A549 treated with DMSO at 1 μM for 4 hours (cell line): ENCODE results near the gene TSPAN31. TPM values are rescaled to one million over a fixed set of nuclear protein-coding genes. Genes with fewer than 3 reads are reported as not detected.

Source experiments
- total RNA-seq: library from RNA; stranded (reverse); fragments of 200-300 nt; extraction: Qiagen RNA extraction; gene quantifications from 5 replicates; pipeline ENCODE4 v1.2.3, GENCODE V29; 2022; ENCODE audit warnings: low read depth

The TSPAN31 gene, protein sequence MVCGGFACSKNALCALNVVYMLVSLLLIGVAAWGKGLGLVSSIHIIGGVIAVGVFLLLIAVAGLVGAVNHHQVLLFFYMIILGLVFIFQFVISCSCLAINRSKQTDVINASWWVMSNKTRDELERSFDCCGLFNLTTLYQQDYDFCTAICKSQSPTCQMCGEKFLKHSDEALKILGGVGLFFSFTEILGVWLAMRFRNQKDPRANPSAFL
- total RNA-seq, result 15.5 to 19.6 TPM (median 18.9 TPM) in 5 replicates

DNA sequence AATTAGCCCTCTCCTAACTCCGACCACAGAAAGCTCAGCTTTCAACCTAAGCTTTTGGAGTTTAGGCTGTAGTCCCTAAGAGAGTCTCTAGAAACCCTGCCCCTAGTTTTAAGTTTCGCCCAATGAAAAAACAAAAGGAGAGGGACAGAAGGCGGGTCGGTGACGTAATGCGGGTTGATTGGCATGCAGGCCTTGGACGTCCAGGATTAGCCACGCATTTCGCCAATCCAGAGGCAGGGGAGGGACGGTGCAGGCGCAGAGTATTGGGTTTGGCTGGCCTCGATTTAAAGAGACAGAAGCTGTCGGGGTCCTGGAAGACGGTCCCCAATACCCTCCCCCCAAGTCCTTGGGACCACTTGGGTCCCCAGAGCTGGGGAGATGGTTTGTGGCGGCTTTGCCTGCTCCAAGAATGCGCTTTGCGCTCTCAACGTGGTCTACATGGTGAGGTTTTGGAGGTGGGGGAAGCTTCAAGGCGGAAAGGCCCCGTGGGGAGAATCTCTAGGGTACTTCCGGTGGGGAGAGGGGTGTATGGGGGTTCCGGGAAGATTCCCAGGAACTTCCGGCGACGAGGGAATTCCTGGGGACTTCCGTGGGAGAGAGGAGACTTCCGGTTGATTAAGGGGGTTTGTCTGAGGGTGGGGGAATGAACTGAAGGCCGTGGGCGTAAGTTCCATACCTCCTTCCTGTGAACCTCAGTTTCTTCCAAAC is at the start of gene TSPAN31:
TSPAN31 (plus strand) TSS at position 263 of the 708 bp plus-strand sequence; CDS start at position 379, 116 bp downstream.

DNA sequence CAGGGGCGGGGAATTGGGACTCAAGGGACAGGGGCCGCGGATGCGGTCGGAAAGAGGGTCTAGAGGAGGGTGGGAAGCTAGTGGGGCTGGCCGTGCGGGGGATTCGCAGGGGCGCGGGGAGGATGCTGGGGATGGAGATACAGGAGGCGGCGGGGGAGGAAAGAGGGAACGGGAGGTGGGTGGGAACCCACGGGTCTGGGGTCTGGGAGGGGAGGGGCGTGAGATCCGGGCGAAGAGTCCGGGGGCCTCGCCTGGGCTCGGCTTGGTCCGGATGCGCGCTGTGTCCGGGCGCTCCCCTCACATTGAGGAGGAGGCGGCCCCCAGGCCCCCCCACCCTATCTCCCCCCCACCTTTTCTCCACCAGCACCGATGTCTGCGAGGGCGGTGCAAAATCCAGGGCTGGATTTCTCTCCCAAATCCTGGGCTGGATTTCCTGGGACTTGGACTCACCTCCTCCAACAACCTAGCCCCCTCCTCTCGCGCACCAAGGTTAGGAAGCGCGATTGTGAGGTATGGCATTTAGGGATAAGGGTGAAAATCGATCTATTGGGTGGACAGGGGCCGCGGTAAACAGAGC is 6.1 kb upstream of the TSPAN31 start, which contains the start of gene AGAP2:
AGAP2 (minus strand) TSS at position 82 of the 577 bp plus-strand sequence. CDS start 496 bp downstream, outside the sequence.

DNA sequence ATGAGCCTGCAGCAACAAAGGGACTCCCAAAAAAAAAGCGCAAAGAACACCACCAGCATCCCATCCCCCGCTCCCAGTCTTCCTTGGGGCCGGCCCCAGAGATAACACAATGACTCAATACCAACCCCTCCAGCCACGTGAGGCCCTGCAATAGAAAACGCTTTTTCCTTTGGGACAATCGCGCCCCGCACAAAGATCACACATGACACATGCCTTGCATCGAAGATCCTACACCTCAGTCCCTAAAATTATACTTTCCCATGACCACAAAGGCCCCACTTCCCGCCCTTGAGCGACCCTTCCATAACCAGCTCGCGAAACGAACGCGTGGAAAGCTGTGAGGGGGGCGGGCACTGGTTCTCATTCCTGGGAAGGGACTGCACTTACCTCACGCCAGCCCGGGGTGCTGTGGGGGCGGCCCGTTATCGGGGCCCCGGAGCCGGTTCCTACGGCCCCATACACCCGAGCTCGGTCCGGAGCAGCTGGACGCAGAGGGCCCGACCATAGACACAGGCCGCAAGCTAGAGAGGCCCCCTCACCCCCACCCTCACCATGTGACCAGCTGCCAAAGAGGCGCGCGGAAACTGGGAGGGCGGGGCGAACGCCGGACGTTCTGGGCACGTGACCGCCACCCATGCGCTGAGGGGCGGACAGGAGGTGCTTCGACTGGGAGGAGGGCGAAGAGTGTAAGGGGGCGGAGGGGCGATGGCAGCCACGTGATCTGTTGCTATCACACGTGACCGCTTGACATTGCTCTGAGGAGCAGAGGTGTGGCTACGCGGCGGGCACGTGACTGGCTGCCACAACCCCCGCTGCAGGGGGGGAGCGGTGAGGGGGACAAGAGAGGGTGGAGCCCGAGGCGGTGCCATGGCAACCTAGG is 7.2 kb downstream of the TSPAN31 start, which contains the start of gene CDK4:
CDK4 (minus strand) TSS at position 523 of the 880 bp plus-strand sequence. CDS start 593 bp downstream, outside the sequence.

DNA sequence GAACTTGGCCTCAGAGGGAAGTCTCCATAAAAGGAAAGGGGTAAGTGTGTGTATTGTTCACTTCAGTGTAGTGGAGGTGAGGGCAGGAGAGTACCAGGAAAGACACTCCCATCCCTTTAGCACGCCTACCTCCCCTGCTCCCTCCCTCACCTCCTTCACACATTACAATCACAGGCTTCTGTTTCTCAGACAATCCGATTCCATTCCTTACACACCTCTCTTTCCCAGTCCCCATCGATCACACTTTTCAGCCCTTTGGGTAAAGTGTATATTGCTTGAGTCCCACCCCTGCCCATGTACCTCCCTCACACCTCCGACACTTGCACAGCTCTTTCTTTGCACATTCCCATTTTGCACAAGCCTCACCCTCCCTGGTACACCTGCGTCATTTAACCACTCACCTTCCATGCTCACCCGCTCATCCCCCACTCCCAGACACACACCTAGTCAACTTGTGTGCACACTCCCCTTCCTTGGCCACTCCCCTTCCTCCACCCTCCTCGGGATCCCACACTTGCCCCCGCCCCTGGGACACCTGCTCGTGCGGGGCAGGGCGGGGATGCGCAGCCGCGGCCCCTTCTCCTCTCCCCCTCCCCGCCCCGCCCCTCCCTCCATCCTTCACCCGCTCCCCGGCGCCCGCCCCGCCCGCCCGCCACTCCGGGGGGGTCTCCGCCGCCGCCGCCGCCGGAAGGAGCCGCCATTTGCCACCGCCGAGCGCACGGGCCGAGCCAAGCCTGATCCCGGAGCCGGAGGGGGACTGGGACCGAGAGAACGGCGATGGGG is 9.8 kb downstream of the TSPAN31 start, which contains the start of gene MARCHF9:
MARCHF9 (plus strand) TSS at position 693 of the 783 bp plus-strand sequence. CDS start 426 bp downstream, outside the sequence.

DNA sequence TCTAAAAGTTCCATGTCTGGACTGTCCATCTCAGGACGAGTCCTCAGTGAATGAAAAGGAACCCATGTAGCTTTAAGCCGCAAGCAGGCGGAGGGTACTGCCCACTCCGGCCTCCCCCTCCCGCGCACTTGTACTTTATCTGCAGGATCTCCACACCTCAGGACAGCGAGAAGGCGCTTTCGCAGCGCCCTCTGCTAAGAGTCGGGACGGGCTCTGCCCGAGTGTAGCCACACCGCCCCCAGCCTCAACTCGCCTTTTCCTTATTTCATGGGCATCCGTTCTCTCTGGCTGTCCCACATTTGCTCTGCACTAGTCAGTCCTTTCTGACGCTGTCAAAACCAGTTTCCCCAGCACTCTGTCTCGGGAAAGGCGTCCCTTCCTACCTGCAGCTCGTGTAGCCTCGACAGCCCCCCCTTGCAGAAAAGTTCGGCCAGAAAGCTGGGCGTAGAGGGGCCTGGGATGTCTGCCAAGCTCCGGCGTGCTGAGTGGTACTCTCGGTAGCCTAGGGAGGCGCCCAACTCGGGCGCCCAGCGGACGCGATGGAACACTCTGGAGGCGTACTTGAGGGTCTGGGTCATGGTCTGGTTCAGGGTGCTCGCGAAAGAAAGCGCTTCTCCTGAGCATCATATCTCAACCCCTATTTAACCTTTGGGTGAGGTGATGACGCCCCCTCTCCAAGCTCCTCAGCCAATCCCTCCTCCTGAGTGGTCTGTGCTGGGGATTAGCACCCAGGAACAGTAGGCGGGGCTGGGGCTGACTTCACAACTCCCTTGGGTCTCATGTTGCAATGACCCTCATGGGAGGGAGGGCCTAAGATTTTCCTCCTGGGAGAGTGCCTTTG is 21.8 kb downstream of the TSPAN31 start, which contains the start of gene CYP27B1:
CYP27B1 (minus strand) TSS at position 615 of the 841 bp plus-strand sequence; CDS start at position 578, 37 bp downstream.

DNA sequence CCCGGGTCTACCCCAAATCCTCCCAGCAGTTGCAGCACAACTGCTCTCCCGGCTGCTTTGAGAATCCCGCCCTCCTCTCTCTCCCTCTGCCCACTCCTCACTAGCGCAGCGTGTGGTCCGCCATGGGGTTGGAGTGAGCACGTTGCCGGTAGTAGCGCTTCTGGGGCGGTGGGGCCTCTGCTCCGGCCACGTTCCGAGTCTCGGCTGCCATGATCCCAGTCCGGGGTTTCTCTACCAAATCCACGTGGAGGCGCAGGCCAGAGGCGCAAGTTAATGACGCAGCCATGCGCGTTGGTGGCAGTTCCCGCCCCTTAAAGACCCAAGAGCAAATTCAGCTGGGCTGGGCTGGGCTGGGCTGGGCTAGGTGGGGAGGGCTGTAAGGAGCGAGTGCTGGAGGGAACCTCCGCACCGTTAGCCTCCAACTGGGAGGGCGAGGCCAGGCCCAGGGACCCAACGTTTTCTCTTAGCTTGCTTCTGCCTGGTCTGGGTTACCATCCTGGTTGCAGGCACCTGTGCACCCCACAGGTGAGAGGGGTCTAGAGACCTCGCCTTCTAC is 27.1 kb downstream of the TSPAN31 start, which contains the start of gene METTL1:
METTL1 (minus strand) TSS at position 233 of the 556 bp plus-strand sequence; CDS start at position 211, 22 bp downstream.

DNA sequence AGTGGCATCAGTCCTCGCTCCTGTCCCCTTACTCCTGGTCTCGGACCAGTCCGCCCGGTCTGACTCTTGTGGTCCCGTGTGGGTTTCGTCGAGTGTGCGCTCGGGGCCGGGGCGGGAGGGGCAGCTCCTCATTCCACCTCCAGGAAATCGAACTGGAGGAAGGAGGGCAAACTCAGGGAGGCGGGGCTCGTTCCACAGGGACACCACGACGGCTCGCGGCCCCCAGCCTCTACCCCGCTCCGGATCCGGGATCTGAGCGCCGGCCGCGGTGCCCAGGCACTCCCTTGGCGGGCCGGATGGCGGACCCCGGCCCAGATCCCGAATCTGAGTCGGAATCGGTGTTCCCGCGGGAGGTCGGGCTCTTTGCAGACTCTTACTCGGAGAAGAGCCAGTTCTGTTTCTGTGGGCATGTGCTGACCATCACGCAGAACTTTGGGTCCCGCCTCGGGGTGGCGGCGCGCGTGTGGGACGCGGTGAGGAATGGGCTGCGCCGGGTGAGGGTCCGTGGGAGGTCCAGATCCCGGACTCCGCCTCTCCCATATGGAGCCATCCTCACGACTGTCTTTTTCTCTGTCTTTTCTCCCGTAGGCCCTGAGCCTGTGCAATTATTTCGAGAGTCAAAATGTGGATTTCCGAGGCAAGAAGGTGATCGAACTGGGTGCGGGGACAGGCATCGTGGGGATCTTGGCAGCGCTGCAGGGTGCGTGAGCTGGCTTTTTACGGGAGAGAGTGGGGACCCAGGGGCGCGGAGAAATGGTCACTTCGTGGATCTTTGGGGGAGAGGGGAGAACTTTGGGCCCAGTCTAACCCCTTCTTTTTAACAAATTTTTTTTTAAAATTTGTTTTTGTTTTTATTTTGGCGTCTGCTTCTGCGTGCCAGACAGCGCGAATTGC is 27.8 kb downstream of the TSPAN31 start, which contains the start of gene EEF1AKMT3:
EEF1AKMT3 (plus strand) TSS at position 186 of the 894 bp plus-strand sequence; CDS start at position 297, 111 bp downstream.

DNA sequence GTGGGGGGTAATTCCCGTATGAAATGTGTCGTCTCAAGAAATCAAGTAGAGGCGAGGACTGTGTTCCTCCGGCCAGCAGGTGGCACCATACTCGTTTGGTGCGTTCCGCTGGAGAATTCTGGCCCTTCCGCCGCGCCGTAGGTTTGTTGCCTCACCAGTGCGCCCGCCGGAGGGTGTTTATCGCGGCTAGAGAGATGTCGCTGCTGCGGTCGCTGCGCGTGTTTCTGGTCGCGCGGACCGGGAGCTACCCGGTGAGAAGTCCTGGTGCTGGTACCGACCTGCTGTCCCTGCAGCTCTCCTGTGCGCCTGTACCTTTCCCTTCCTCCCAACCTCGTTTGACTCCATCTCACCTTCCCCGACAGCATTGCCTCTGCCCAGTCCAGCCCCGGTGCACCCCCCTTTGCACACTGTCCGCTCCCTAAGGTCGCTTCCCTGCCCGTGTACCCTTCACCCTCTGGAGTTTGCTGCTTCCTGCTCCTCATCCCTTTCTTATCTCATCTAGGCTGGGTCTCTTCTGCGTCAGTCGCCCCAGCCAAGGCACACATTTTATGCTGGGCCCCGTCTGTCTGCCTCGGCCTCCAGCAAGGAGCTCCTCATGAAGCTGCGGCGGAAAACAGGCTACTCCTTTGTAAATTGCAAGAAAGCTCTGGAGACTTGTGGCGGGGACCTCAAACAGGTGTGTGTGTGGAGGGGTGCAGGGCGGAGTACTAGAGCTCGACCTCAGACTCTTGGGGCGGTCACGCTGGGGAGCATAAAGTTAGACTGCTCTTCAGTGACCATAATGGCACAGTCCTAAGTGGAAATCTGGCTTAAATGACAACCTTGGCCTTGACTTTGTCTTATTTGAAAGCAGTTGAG is 38.0 kb downstream of the TSPAN31 start, which contains the start of gene TSFM:
TSFM (plus strand) TSS at position 180 of the 858 bp plus-strand sequence; CDS start at position 195, 15 bp downstream.

Other genes with a start within 250 kb of the TSPAN31 start
- 26.2 to 39.6 TPM (median 33.3 TPM) in 5 replicates for gene DDIT3, start 224.5 kb upstream of the TSPAN31 start, total RNA-seq
- gene MBD6, start 222.2 kb upstream of the TSPAN31 start, total RNA-seq, result 24.5 to 31.9 TPM (median 28.6 TPM) in 5 replicates
- gene DCTN2, start 197.8 kb upstream of the TSPAN31 start, total RNA-seq, result 103 to 160 TPM (median 117 TPM) in 5 replicates
- gene KIF5A, start 195.0 kb upstream of the TSPAN31 start, total RNA-seq, result 0.18 to 0.30 TPM (median 0.21 TPM) in 5 replicates
- gene PIP4K2C, start 153.8 kb upstream of the TSPAN31 start, total RNA-seq, result 40.0 to 50.3 TPM (median 42.2 TPM) in 5 replicates
- gene DTX3, start 140.2 kb upstream of the TSPAN31 start, total RNA-seq, result 17.1 to 19.8 TPM (median 17.7 TPM) in 5 replicates
- 5.6 to 6.9 TPM (median 6.1 TPM) in 5 replicates for gene ARHGEF25, start 133.6 kb upstream of the TSPAN31 start, total RNA-seq
- gene B4GALNT1, start 111.8 kb upstream of the TSPAN31 start, total RNA-seq, result 34.2 to 52.4 TPM (median 46.8 TPM) in 5 replicates
- gene OS9, start 50.9 kb upstream of the TSPAN31 start, total RNA-seq, result 112 to 120 TPM (median 115 TPM) in 5 replicates
- gene AGAP2, start 6.3 kb upstream of the TSPAN31 start, total RNA-seq, result 0.06 to 0.17 TPM (median 0.13 TPM) in 5 replicates
- 245 to 308 TPM (median 257 TPM) in 5 replicates for gene CDK4, start 7.3 kb downstream of the TSPAN31 start, total RNA-seq
- 4.9 to 7.8 TPM (median 7.3 TPM) in 5 replicates for gene MARCHF9, start 10.1 kb downstream of the TSPAN31 start, total RNA-seq
- 2.0 to 4.0 TPM (median 2.2 TPM) in 5 replicates for gene CYP27B1, start 22.0 kb downstream of the TSPAN31 start, total RNA-seq
- gene METTL1, start 27.1 kb downstream of the TSPAN31 start, total RNA-seq, result 52.8 to 58.9 TPM (median 56.8 TPM) in 5 replicates
- 6.0 to 6.8 TPM (median 6.5 TPM) in 5 replicates for gene EEF1AKMT3, start 27.6 kb downstream of the TSPAN31 start, total RNA-seq
- 71.8 to 78.2 TPM (median 76.6 TPM) in 5 replicates for gene TSFM, start 37.7 kb downstream of the TSPAN31 start, total RNA-seq
- 0.39 to 1.1 TPM (median 0.62 TPM) in 5 replicates for gene AVIL, start 73.7 kb downstream of the TSPAN31 start, total RNA-seq
- gene CTDSP2, start 101.7 kb downstream of the TSPAN31 start, total RNA-seq, result 45.4 to 60.2 TPM (median 56.6 TPM) in 5 replicates
- 5.5 to 6.5 TPM (median 6.1 TPM) in 5 replicates for gene ATP23, start 196.5 kb downstream of the TSPAN31 start, total RNA-seq